B cell (primary cell): ENCODE measurements around the gene IGSF9. TPM values are rescaled to one million over a fixed set of nuclear protein-coding genes. Genes with fewer than 3 reads are reported as not detected.

Experiments used
- ATAC-seq: fragments of 200-7000 bp; cut with Tn5 transposase; one replicate; pipeline ENCODE4 v1.10.0; 2021; ENCODE audit warnings: low read depth, mild to moderate bottlenecking, moderate number of reproducible peaks, moderate library complexity
- CTCF ChIA-PET: fragments of 350-600 bp; sonication (Branson Sonifier 250); formaldehyde crosslinking; loops from one replicate; lab custom pipeline; 2021; ENCODE audit warnings: antibody characterized with exemption, inconsistent platforms; lab: Charles Lee
- POLR2A ChIA-PET: fragments of 350-600 bp; sonication (Branson Sonifier 250); formaldehyde crosslinking; loops from one replicate; lab custom pipeline; 2021; ENCODE audit warnings: antibody characterized with exemption; lab: Charles Lee
- DNase-seq: peaks from one replicate; pipeline ENCODE4 v3.0.0; 2013
- H2AFZ ChIP-seq: 2 replicates; pipeline ENCODE4 v1.6.1; 2012; ENCODE audit warnings: mild to moderate bottlenecking, low read depth, low read length; ENCODE audit not compliant: insufficient read depth, poor library complexity, severe bottlenecking
- H3K27ac ChIP-seq, 2 donors: 1 replicate in 1 of 2; 2 replicates in 1 of 2; pipeline ENCODE4 v1.5.1; 2012 to 2013; ENCODE audit warnings: low read length in 2 of 2, mild to moderate bottlenecking in 2 of 2, moderate library complexity in 1 of 2
- H3K27me3 ChIP-seq, 4 experiments: fragments of 200-600 bp in 1 of 4; sonication (generic) in 1 of 4; replicated peaks in 1 of 4; 1 replicate in 2 of 4; 2 replicates in 2 of 4; pipeline versions ENCODE4 v1.6.1 to v1.7.0; 2013 to 2016; ENCODE audit warnings: low read length in 3 of 4, mild to moderate bottlenecking in 2 of 4, mixed read lengths in 1 of 4, moderate library complexity in 1 of 4; ENCODE audit not compliant: insufficient read depth in 4 of 4, control insufficient read depth in 3 of 4; ENCODE audit errors: control extremely low read depth in 1 of 4
- H3K36me3 ChIP-seq, 2 experiments: replicated peaks in 1 of 2; 1 replicate in 1 of 2; 2 replicates in 1 of 2; pipeline versions ENCODE4 v1.6.1 to v1.7.1; 2013; ENCODE audit warnings: low read length in 1 of 2; ENCODE audit not compliant: insufficient read depth in 2 of 2, control insufficient read depth in 1 of 2; ENCODE audit errors: control extremely low read depth in 1 of 2, extremely low read depth in 1 of 2
- H3K4me1 ChIP-seq, 2 donors: fragments of 200-600 bp in 1 of 2; sonication (generic) in 1 of 2; 1 replicate in 1 of 2; 2 replicates in 1 of 2; pipeline versions ENCODE4 v1.5.1 to v1.6.1; 2013 to 2017; ENCODE audit warnings: low read length in 2 of 2; ENCODE audit not compliant: control insufficient read depth in 2 of 2, insufficient read depth in 2 of 2
- H3K4me2 ChIP-seq: replicated peaks from 2 replicates; pipeline ENCODE3; 2012; ENCODE audit warnings: mild to moderate bottlenecking, low read depth, low read length; ENCODE audit not compliant: poor library complexity, severe bottlenecking
- H3K4me3 ChIP-seq, 5 experiments: fragments of 200-600 bp in 1 of 5; sonication (generic) in 1 of 5; 1 replicate in 3 of 5; 2 replicates in 2 of 5; pipeline versions ENCODE4 v1.5.1 to v1.7.0; 2011 to 2016; ENCODE audit warnings: low read length in 4 of 5, mild to moderate bottlenecking in 4 of 5, low read depth in 2 of 5, control low read depth in 1 of 5, moderate library complexity in 1 of 5; ENCODE audit not compliant: insufficient read depth in 1 of 5; ENCODE audit errors: control extremely low read depth in 1 of 5, extremely low read depth in 1 of 5
- H3K79me2 ChIP-seq: fragments of 200-600 bp; sonication (generic); one replicate; pipeline ENCODE4 v1.6.0; 2016; ENCODE audit warnings: low read length; ENCODE audit not compliant: control insufficient read depth, insufficient read depth
- H3K9ac ChIP-seq: fragments of 200-600 bp; sonication (generic); 2 replicates; pipeline ENCODE4 v1.6.1; 2017; ENCODE audit warnings: mild to moderate bottlenecking, low read length, moderate library complexity
- H3K9me3 ChIP-seq, 3 donors: one replicate each; pipeline versions ENCODE4 v1.6.1 to v1.7.1; 2013; ENCODE audit warnings: low read length in 2 of 3; ENCODE audit not compliant: control insufficient read depth in 2 of 3, insufficient read depth in 1 of 3; ENCODE audit errors: control extremely low read depth in 1 of 3
- H4K20me1 ChIP-seq: 2 replicates; pipeline ENCODE4 v1.6.0; 2012; ENCODE audit warnings: mild to moderate bottlenecking, low read length; ENCODE audit not compliant: insufficient read depth, control insufficient read depth, poor library complexity, severe bottlenecking
- H3K27ac Mint-ChIP-seq: one replicate; pipeline ENCODE4 v1.8.0; 2021; ENCODE audit warnings: mixed read lengths
- H3K27me3 Mint-ChIP-seq: one replicate; pipeline ENCODE4 v1.8.0; 2021; ENCODE audit warnings: mixed read lengths
- H3K4me1 Mint-ChIP-seq: one replicate; pipeline ENCODE4 v1.8.0; 2021; ENCODE audit warnings: mixed read lengths
- H3K4me3 Mint-ChIP-seq: one replicate; pipeline ENCODE4 v1.8.0; 2021; ENCODE audit warnings: mixed read lengths
- H3K9me3 Mint-ChIP-seq: one replicate; pipeline ENCODE4 v1.8.0; 2022; ENCODE audit warnings: mixed read lengths; ENCODE audit not compliant: insufficient read depth
- EZH2 ChIP-seq: IDR thresholded peaks from 2 replicates; pipeline ENCODE4 v1.6.1; 2012; ENCODE audit warnings: borderline replicate concordance, low read depth, mild to moderate bottlenecking, moderate library complexity, low read length; ENCODE audit not compliant: insufficient read depth, poor library complexity, severe bottlenecking
- WGBS: methylation state at CpG from one replicate; pipeline ENCODE4 v1.1.5; 2013; ENCODE audit warnings: missing lambda C conversion rate; ENCODE audit not compliant: insufficient coverage; 5-methylcytosine and 5-hydroxymethylcytosine counted together
- intact Hi-C: fragments of 100-400 bp; cut with micrococcal nuclease; formaldehyde crosslinking; loops from one replicate; pipeline ENCODE4 v1.10.0; 2022
- polyA plus RNA-seq: library from polyadenylated mRNA; depleted of rRNA; stranded (reverse); fragments of >200 nt; gene quantifications from 2 replicates; pipeline ENCODE4 v1.2.3, GENCODE V29; 2012
- total RNA-seq, 2 donors: library from RNA; stranded (reverse); fragments of 120-200 nt in 1 of 2; gene quantifications; 1 replicate in 1 of 2; 2 replicates in 1 of 2; pipeline versions ENCODE4 v1.2.3 to v1.2.4, GENCODE V29; 2013 to 2022
- TF ChIP-seq, protein P1 (sequence below): fragments of 200-600 bp; IDR thresholded peaks from one replicate; pipeline ENCODE4 v1.8.0; 2022; ENCODE audit warnings: antibody characterized with exemption, mild to moderate bottlenecking

Gene IGSF9
- total and polyA plus RNA-seq, 2 donors (not counting 1 experiment from before 2014, with no cell fraction given), result 0.36 to 0.37 TPM

DNA sequence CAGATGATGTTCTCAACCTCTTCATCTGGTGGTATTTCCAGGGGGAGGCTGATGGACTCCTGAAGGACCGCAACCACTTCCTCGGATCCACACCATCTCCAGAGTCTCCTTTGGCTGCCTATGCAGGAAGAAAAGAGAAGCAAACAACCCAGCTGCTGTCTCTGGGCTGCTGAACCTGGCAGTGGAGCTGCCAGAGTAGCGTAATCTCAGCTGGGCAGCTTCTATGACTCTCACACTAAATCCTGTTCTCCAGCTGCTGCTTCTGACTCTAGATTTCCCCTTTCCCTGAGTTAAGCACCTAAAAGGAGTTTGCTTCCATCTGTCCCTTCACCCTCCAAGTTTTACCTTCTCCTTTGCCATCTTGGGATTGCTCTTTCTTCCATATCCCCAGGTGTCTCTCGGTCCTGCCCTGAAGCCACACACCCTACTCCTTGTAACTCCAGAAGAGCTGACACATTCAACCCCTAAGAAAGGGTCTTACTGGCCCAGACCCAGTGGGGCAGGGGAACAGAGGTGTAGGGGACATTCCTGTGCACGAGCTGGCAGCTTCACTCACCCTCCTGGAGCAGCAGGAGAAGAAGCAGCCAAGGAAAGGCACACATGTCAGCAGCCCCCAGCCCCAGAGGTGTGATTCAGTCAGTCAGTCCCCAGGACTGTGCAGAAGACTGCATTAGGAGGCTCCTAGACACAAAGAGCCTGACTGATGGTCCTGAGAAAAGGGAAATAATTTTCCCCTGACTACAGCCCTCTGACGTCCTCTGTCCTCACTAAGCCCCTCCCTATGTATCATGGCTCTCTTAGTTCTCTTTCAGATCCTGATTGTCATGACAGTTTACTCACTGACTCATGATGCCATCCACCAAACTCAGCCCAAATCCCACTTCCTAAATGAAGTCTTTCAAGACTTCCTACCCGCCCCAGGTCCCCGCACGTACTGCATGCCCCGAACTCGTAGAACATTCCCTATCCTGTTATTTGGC lies 8.4 kb upstream of the IGSF9 start, which contains the start of gene SLAMF9:
Gene SLAMF9 (minus strand): TSS at position 702 of the 980 bp plus-strand sequence. CDS start 100 bp downstream, at position 602.
- Histone ChIP-seq H2AFZ (no peak within 1 kb of the TSS), H4K20me1 (no peaks in the 10 kb centered on the region), H3K4me2 (no peak within 1 kb of the TSS), H3K9me3 (no peaks in the 10 kb centered on the region), H3K4me1 (no peaks in the 10 kb centered on the region), H3K4me3 (no peak within 1 kb of the TSS), H3K9ac (no peak within 1 kb of the TSS), H3K27me3 (peaks cover 0 to 21% (median 6%) of the 10 kb centered on the region in 4 experiments), H3K79me2 (no peaks in the 10 kb centered on the region), H3K27ac (no peak within 1 kb of the TSS), H3K36me3 (no peaks in the 10 kb centered on the region)
- H3K4me1 Mint-ChIP-seq, result no peaks in the 10 kb centered on the region
- ChIA-PET POLR2A (no interaction called here), CTCF (interaction anchor here (1.1 to 2.2 kb wide), 4 partner anchors 16 to 132 kb away, joined by 3 to 8 read pairs (median 3); no protein-coding TSS in a partner anchor)
- H3K9me3 Mint-ChIP-seq, result no peaks in the 10 kb centered on the region
- TF ChIP-seq, protein P1, sequence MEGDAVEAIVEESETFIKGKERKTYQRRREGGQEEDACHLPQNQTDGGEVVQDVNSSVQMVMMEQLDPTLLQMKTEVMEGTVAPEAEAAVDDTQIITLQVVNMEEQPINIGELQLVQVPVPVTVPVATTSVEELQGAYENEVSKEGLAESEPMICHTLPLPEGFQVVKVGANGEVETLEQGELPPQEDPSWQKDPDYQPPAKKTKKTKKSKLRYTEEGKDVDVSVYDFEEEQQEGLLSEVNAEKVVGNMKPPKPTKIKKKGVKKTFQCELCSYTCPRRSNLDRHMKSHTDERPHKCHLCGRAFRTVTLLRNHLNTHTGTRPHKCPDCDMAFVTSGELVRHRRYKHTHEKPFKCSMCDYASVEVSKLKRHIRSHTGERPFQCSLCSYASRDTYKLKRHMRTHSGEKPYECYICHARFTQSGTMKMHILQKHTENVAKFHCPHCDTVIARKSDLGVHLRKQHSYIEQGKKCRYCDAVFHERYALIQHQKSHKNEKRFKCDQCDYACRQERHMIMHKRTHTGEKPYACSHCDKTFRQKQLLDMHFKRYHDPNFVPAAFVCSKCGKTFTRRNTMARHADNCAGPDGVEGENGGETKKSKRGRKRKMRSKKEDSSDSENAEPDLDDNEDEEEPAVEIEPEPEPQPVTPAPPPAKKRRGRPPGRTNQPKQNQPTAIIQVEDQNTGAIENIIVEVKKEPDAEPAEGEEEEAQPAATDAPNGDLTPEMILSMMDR, result no peak
- TF ChIP-seq EZH2, result no peak
- intact Hi-C loops, result no loop called here
- WGBS, result 74% methylated on average over 8 of the region's 11 CpGs
- H3K27ac Mint-ChIP-seq, result no peak within 1 kb of the TSS
- H3K4me3 Mint-ChIP-seq, result no peak within 1 kb of the TSS
- DNase-seq (no peak), ATAC-seq (no peak)
- H3K27me3 Mint-ChIP-seq, result peaks cover 41% of the 10 kb centered on the region

DNA sequence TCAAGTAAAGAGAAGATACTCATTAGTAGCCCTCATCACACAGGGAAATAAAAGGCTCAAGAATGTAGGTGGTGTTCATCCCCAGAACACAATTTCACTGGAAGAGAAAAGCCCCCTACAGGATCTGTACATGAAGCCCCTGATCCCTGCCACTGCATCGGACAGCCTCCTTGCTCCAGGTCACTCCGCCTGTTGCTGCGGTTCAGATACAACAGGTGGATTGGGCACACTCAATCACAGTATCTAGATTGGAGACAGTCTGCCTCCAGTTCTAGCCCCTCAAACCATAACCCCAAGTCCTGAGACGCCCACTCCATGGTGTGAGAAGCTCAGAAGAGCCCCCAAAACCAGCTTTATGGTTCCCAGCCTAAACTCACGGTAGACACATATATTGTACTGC lies 7.5 kb upstream of the IGSF9 start:
- Histone ChIP-seq H2AFZ (no peak overlapping the region), H3K36me3 (no peaks in the 10 kb centered on the region), H3K4me2 (no peak overlapping the region), H3K4me1 (no peaks in the 10 kb centered on the region), H3K27me3 (peaks cover 0 to 21% (median 6%) of the 10 kb centered on the region in 4 experiments), H3K27ac (no peak overlapping the region), H3K79me2 (no peaks in the 10 kb centered on the region), H3K9me3 (no peaks in the 10 kb centered on the region), H3K9ac (no peak overlapping the region), H4K20me1 (no peaks in the 10 kb centered on the region), H3K4me3 (no peak overlapping the region)
- CTCF ChIA-PET, result interaction anchor here (1.1 to 2.2 kb wide), 3 partner anchors 54 to 131 kb away, joined by 3 to 8 read pairs (median 3); no protein-coding TSS in a partner anchor
- POLR2A ChIA-PET, result no interaction called here
- Mint-ChIP-seq H3K4me3 (no peak overlapping the region), H3K27me3 (peaks cover 39% of the 10 kb centered on the region), H3K27ac (no peak overlapping the region), H3K4me1 (no peaks in the 10 kb centered on the region), H3K9me3 (no peaks in the 10 kb centered on the region)
- WGBS, result 93% methylated on average over 4 of the region's 5 CpGs
- intact Hi-C loops, result no loop called here
- no peak for ATAC-seq
- no peak for DNase-seq
- TF ChIP-seq, protein P1, result no peak
- no peak for TF ChIP-seq EZH2
